CD4-positive, alpha-beta T cell treated with Interleukin-12 subunit alpha and Interleukin-12 subunit beta, for 1 hour (primary cell): ENCODE measurements around the gene GNAI2.
A peak's percentile ranks its signal among the peaks of the same experiment; 100 is the strongest.
"Not testable (repeated sequence)": the region's sequence is repeated elsewhere in the genome, so short reads cannot be mapped to it uniquely, and the experiment has no call there.

Source experiments
- DNase-seq: peaks from one replicate; pipeline ENCODE4 v3.0.0-alpha.2; 2020

GNAI2 gene

DNA sequence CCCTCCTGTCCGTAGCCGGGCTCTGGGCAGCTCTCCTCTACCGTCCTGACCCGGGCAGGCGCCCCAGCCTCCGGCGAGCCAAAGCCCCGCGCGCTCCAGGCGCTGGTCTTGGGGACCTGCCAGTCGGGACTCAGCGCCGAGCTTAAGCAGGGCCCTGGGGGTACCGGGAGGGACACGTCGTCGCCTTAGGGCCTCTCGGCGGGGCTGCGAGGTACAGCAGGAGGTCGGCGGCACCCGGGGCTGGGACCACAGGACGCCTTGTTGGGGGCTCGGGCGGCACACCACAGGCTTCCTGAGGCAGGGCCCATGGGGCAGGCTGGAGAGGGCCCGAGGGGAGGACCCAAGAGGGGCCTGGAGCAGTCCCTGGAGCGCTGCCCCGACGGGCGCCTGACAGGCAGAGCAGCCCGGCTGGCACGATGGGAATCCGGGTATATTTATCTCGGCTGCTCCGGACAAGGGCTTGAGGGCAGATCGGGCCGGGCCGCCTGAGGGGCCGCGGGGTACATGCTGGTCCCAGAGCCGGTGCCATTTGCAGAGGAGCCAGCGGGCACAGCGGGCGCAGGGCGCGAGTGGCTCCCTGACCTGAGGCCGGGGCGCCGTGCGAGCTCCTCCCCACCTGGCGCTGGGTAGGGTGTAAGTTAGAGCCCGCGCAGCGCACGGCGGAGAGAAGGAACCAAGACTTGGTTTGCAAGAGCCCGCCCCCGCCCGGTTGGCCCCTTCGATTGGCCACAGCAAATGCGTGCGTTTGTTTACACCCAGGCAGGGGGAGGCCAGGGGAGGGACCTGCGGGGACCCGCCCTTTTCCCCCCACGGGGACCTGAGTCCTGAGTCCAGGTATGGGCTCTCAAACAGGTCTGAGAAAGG, 30.4 kb upstream of the GNAI2 start:
- DNase-seq, result peak; percentile 40

DNA sequence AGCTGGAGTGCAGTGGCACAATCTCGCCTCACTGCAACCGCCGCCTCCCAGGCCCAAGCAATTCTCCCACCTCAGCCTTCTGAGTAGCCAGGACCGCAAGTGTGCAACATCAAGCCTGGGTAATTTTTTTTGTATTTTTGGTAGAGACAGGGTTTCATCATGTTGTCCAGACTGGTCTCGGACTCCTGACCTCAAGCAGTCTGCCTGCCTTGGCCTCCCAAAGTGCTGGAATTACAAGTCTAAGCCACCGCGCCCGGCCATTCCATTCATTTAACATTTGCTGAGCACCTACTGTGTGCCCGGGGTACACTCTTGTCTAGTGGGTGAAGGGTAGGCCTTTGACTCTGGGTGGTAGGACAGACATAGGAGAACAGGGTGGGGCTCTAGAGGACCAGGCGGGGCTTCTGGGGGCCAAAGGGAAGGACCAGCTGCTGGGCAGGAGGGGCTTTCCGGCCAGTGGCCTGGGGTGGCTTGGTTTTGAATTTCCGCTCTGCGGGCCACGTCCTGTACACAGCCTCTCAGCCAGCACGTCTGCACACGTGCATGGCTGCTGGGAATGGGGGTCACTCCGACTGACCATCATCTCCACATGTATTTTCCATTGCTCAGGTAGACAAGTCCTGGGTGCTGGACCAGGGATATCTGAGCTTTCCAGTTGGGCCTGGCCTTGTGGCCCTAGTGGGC, 28.5 kb upstream of the GNAI2 start:
- DNase-seq, result no peak

DNA sequence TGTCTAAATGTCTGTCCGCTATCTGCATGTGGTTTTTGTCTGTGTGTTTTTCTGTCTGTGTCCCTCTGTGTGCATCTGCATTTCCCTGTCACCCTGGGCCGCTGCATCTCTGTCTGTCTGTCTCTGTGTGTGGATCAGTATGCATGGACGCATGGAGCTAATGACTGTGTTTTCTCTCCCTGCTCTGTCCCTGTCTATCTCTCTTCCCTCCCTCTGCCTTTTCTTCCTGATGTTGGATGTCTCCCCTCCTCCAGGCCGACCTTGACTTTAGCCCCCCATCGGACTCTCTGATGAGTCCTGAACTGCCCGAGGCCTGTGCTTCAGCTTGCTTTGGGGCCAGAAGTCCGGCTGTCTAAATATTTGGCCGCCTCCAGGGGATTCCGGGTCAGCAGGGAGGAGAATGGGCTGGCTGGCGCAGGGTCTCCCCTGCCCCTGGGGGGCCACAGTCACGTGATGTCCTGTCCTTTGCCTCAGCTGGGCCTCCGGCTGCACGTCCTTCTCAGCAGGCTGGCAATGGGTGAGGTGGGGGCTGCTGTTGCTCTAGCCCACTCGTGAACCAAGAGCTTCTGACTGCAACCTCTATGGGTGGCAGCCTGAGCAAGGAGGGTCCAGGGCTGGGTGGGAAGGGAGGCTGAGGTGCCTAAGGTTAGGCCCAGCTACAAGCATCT, 27.2 kb upstream of the GNAI2 start:
- DNase-seq, result no peak

DNA sequence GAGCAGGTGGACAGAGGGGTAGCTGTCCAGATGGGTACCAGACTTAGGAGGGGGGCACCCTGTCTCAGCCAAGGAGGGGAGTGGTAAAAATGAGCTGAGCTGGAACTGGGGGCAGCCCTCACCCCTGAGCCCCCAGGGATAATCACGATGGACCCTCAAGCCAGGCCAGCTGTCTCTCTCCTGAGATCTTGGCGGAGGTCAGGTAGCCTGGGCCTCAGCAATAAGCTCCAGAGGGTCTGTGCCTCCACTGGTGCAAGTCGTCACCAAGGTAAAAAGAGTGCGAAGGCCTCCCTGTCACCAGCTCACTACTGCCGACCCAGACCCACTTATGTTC, 25.9 kb upstream of the GNAI2 start:
- DNase-seq, result no peak

DNA sequence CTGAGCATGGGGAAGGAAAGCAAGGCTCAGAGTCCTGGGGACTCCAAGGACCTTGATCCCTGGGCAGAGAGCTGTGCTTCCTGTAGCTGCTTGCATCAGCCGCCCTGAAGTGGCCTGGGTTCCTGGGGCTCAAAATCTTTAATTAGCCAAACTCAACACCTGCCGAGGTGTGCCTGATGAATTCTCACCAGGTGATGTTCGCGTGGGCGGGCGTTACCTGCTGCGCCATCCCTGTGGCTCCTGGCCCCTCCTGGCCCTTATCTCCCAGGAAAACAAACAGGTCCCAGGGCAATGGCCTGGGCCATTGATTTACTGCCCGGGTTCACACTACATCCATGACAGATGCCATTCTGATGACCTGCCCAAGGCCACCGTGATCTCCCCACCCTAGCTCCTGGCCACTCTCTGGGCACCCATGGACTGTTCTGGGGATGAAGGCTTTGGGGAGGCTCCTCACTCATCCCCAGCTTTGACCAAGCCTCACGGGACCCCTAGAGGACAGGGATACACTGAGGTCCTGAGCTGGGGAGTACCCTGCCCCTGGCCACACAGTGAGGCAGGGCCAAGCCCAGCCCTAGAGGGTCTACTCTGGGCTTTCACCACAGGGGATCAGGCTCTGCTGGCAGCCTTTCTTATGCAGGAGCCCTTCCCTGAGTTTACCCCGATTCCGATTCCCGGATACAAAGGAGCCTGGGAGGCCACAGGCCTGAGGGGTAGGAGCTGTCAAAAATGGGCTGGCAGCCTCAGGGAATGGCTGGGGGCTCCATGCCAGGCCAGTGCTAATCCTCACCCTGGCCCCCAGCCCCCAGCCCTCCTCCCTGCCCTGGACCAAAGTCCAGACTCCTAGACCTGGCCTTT, 25.3 kb upstream of the GNAI2 start:
- DNase-seq, result no peak

DNA sequence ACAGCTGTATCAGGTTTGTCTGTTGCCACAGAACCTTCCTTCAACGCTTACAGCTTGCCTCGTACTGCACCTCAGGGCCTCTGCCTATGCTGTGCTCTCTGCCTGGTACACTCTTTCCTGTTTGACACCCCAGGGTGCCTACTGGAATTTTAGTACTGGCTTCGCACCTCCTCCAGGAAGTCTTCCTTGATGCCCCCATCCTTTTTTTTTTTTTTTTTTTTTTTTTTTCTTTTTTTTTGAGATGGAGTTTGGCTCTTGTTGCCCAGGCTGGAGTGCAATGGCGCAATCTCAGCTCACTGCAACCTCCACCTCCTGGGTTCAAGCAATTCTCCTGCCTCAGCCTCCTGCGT, 24.7 kb upstream of the GNAI2 start:
- not testable (repeated sequence) for DNase-seq

DNA sequence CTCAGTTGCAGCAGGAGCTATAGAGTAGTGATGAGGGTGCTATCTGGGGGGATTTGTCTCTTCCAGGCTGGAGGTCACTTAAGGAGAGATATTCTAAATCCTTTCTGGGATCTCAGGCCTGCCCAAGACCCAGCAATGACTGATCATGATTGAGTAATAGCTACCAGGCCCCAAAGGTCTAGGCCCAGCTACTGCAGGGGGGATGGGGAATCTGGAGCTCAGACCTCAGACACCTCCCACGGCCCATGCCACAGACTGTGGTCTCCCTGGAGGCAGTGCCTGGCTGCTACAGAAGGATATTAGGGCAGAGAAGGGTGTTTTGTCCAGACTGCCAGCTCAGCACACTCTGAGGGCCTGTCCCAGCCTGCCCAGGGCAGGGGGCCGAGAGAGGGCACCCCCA, 24.1 kb upstream of the GNAI2 start:
- DNase-seq, result no peak

DNA sequence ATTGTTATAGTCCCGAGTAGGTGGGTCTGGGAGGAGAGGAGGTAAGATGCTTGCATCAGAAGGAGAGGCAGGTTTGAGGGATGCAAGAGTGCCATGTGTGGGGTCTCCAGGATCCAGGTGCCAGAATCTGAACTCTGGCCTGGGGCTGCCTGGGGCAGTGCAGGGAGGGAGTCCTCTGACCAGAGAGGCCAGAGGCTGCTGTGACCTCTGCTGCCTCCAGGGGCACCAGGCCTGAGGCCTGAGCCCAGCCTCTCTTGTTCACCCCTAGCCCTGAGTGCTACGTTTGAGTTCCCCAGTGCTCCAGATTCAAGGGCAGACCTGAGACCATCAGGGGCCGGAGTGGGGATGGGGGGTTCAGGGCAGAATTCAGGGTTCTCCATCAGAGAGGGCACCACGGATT, 23.5 kb upstream of the GNAI2 start:
- DNase-seq, result no peak

DNA sequence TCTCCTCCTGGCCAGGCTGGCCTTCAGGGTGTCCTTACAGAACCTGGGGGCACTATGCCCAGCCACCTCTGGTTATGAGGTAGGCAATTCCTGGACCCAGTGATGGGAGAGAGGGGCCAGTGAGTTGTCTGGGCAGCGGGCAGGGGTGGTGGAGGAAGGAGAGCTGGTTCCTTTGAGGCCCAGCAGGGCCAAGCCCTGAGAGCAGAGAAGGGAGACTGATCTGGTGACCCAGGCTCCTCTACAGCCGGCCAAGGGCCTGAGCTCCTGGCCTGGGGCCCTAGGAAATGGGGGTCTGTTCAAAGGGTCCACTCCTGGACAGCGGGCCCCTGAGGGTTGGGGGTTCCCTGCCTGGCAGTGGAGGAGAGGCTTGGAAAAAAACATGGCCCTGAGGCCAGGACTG, 23.0 kb upstream of the GNAI2 start:
- no peak for DNase-seq

DNA sequence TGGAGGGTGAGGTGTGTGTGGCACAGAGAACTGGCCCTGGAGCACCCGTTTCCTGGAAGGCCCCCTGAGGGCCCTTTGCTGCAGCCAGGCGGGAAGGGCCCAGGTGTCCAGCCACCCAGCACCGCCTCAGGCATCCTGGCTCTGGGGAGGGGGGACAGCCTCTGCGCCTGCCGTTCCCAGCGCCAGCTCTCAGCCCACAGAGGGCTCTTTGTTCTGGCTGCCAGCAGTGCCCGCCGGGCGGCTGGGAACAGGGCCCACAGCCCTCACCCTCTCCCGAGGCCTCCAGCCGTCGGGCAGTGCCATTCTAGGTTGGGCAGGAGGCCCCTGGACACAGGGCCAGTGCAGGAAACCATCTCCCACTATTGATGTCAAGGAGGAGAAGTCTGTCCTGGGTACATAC, 22.6 kb upstream of the GNAI2 start:
- DNase-seq, result no peak

DNA sequence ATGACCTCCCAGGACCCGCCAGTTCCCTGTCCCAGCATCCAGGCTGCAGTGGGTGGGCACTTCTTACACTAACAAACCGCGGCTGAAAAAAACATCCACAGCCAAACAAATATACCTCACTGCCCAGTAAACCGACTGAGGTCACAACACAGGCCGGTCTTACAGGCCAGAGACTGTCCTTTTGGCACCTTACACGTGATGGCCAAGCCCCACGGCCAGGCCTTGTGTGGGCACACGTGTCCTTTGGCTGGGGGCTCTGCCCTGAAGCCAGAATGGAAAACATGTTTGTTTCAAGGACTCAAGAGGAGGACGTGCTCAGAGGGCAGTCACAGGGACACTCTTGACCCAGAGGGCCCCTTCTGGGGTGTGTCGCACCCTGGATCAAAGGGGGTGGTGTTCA, 21.2 kb upstream of the GNAI2 start:
- DNase-seq, result no peak

DNA sequence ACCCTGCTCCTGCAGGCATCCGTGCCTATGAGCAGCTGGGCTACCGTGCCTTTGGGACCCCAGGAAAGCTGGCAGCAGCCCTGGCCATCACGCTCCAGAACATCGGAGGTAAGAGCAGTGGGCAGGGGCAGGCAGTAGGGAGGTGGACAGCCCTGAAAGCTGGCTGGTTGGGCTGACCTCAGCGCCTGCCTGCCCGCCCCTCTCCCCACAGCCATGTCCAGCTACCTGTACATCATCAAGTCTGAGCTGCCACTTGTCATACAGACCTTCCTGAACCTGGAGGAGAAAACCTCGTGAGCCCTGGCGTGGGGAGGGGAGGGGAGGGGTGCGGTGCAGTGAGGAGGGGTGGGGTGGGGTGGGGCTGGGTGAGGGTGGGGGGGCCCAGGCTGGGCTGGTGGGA, 20.5 kb upstream of the GNAI2 start:
- no peak for DNase-seq

DNA sequence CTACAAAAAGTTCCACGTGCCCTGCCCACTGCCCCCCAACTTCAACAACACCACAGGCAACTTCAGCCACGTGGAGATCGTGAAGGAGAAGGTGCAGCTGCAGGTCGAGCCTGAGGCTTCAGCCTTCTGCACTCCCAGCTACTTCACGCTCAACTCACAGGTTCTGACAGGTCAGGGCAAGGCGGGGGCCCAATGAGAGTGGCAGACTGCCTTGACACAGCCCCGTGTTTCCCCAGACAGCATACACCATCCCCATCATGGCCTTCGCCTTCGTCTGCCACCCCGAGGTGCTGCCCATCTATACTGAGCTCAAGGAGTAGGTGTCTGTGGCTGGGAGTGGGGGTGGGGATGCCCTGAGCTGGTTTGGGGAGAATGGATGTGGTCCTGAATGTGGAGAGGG, 18.3 kb upstream of the GNAI2 start:
- DNase-seq, result no peak

DNA sequence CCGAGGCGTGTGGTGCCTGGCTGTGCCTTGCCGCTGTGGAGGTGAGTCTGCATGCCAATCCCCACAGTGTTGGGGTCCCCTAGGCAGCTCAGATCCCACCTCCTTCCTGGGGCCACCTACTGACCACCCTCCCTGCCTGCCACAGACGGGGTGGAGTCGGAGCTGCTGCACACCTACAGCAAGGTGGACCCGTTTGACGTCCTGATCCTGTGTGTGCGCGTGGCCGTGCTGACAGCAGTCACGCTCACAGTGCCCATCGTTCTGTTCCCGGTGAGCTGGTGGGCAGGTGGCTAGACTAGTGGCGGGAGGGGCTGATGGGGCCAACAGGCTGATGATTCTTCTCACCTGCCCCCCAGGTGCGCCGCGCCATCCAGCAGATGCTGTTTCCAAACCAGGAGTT, 17.6 kb upstream of the GNAI2 start:
- no peak for DNase-seq

DNA sequence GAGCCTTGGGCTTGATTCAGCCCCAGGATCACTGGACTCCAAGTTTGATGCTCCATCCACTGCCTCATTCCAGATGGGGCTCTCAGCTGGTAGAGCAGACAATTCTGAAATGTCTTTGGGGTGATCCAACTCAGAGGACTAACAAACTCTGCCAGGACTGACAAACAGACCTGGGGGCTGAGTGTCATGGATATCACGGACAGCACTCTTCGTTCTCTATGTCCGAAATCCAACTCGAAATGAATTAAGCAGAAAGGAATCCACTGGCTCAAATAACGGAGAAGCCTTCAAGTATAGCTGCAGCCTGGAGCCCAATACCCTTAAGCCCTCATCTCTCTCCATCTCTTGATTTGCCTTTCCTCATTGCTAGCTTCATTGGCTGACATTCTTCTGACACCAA, 16.7 kb upstream of the GNAI2 start:
- no peak for DNase-seq

DNA sequence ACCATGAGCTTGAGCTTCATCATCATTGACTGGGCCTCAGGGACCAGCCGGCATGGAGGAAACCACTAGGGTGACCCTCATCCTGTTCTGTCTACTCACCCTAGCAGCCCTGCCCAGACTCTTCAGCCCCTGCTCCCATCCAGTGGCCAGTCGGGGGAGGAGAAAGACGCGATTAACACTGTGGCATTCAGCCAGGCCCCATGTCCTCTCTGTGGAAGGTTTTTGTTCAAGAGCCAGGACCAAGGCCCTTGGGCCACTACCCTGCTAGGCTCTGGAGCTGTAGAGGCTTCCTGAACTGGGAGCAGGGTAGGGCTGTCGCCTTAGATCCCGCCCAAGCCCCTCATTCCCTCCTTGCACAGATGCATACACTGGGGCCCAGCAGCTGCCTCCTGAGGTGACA, 15.9 kb upstream of the GNAI2 start:
- DNase-seq, result no peak

DNA sequence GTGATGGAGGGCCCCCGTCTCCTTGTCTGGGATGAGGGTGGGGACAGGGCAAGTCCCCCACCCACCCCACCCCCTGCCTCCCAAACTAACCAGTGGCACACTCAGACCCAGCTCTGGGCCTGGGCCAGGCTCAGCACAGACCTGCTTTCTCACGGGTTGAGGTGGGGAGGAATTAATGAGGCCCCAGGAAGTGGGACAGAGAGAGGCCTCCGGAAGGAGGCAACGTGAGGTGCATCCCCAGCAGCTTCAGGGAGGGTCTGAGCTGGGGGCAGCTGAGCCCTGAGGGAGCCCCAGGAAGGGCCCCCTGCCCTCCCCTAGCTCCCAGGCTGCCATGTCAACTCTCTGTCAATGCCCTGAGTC, 15.0 kb upstream of the GNAI2 start:
- no peak for DNase-seq

DNA sequence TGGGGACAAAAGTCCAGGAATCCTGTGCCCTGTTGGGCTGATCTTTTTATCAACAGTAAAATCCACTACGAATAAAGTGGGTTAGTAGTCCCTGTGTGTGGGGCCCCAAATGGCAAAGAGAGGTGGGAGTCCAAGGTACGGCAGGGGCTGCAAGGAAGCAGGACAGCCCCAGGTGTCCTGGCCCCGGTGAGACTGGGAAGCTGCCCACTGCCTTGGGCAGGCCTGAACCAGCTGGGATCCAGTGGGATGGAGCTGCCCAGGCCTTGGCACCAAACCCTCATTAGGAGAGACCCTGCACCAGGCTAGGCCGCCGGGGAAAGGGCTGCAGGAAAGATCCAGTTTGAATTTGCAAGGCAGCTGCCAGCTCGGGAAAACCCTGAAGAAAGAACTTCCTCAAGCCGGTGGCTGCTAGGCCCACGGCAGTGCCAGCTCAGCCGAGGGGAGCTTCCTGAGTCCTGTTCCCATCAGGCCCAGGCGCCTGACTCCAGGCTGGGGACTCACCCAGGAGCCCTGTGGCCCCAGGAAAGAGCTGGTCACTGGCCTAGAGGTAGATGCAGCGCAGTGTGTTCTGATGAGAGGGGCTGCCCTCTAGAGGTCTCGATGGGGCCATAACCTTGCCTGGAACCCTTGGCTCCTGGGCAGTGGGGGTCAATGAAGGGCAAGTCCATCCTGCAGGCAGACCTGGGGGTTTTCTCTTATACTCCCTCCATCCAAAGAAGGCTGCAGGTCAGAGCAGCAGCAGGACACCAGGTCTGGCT, 14.4 kb upstream of the GNAI2 start:
- no peak for DNase-seq

DNA sequence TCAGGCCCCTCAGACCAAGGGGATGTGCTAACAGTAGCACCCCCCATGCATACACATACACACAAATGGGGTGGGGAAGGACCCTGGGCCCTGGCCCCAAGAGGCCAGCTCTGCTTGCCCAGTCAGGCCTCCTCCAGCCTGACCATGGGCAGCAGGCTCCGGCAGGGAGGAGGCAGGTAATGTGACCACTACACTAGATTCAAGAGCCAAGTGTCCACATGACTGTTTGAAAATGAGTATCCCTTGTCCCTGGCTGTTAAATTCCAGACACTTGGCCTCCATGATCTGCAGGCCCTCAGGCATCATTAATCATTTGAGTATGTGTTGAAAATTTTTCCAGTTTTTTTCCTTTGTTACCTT, 13.9 kb upstream of the GNAI2 start:
- DNase-seq, result no peak

DNA sequence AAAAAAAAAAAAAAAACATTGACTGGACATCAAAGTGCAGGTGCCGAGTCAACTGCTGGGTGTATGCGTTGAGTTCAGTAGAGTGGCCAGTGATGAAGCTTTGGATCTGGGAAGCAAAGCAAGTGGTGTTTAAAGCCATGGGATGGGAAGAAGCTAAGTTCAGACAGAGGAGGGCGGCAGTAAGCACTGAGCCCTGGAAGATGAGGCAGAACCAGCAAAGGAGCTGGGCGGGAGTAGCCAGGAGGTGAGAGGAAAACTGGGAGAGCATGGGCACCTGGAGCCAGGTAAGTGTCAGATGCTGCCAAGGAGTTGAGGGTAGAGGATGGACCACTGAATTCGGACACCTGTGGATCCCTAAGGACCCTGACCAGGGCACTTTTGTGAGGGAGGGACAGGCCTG, 11.4 kb upstream of the GNAI2 start:
- no peak for DNase-seq

DNA sequence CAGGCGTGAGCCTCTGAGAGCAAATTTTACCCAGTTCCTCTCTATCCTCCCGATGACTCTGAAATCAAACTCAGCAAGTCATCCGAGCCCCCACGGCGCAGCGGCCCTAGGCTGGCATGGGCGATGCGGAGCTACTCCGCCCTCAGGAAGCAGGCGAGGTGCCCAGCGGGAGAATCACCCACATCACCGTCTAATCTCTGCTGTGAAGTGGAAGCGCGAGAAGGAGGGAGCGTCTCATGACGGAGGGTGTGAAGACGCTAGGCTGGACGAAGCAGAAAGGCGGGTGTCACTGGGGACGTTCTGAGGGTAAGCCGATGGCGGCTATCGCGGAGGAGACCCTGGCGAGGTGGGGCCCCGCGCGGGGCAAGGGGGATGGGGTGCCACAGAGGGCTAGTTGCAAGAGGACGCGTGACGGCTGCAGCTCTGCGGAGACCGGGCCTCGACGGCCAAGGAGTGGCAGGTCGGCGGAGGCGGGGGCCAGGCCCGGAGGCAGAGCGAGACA, 9.1 kb upstream of the GNAI2 start:
- DNase-seq, result no peak

DNA sequence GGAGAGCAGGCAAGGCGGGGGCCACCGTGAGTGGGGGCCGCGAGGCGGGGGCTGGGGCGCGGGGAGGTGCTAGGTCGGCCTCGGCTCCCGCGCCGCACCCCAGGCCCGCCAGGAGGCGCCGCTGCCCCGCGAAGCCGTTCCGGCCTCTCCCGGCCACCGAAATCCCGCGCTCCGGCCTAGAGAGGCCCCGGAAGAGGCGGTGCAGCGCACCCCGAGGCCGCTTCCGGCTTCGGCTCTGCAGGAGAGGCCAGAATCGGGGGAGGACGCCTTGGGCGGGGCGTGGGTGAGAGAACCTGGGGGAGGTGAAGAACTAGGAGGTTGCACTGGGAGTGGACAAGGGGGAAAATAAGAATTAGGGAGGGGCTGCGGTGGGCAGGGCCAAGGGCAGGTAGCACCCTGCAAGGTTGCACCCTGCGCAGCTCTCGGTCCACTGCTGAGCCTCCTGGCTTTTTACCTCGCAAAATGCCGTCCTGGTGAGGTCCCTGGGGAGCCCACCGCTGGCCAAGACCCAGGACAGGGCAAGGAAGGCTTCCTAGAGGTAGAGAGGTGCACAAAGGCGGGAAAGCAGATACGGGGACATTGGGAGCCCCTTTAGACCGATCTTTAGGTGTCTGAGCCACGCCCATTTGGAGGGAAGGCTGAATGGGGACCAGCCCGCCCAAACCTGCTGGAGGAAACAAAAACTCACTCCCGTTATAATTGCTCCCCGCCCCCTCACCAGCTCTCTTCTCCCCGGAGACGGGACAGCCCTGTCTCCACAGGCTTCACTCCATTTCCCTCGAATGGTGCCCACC, 8.4 kb upstream of the GNAI2 start:
- peak; percentile 93 for DNase-seq
